ENCODE results near the gene PRMT1. TPM values are rescaled to one million over a fixed set of nuclear protein-coding genes. Genes with fewer than 3 reads are reported as not detected.
A peak's percentile ranks its signal among the peaks of the same experiment; 100 is the strongest.

PRMT1 gene
- total and polyA plus RNA-seq, 9 of the 15 experiments (the other 6 are each of a cell fraction or from before 2014, with no cell fraction given): 13.3 to 464 (median 326) TPM

GRCh38 chr19:49665351-49666119, 11.5 kb upstream of the PRMT1 start, which contains the start of the genes BCL2L12 and IRF3 (continued):
- TF ChIP-seq ARID1B (IDR thresholded peaks at IDR 0.05) (peak; percentile 28; the same call in 1 of the 2 replicates), YY1 (IDR thresholded peaks at IDR 0.05; ENCODE audit: borderline replicate concordance in 1 of 3, control insufficient read depth in 1 of 3, extremely low read depth in 1 of 3, insufficient read depth in 3 of 3, insufficient read length in 1 of 3, insufficient replicate concordance in 2 of 3, low read depth in 1 of 3, low read length in 2 of 3) (peak in 1 of 3 experiments; percentile 14), ATF3 (IDR thresholded peaks at IDR 0.05) (no peak), ATF3 (CRISPR knock-in tag; conservative IDR thresholded peaks at IDR 0.05) (peak; percentile 61; the same call in 1 of the 2 replicates), POLR2G (IDR thresholded peaks at IDR 0.05; ENCODE audit: low read depth, low read length) (peak; percentile 88), ELF2 (CRISPR knock-in tag; IDR thresholded peaks at IDR 0.05) (peak; percentile 65; the same call in 1 of the 2 replicates), ZSCAN32 (CRISPR knock-in tag; IDR thresholded peaks at IDR 0.05) (0 out of 2 replicates have a peak, but pooled peaks have one; percentile 31), GMEB1 (CRISPR knock-in tag; IDR thresholded peaks at IDR 0.05) (peak; percentile 97), MAZ (CRISPR knock-in tag; conservative IDR thresholded peaks at IDR 0.05 in 1 of 2, IDR thresholded peaks at IDR 0.05 in 1 of 2) (0 out of 4 replicates have a peak, but pooled peaks of 1 of the 2 experiments have one; percentile 29), NBN (IDR thresholded peaks at IDR 0.05; ENCODE audit: low read depth) (peak; percentile 54; the same call in 1 of the 2 replicates), ESRRA (IDR thresholded peaks at IDR 0.05; ENCODE audit: borderline replicate concordance, low read depth) (peak; percentile 63; the same call in 1 of the 2 replicates), PHF8 (IDR thresholded peaks at IDR 0.05; ENCODE audit: borderline replicate concordance, low read length) (peak; percentile 78; the same call in 1 of the 2 replicates), EP400 (IDR thresholded peaks at IDR 0.05) (peak; percentile 82), POLR2A (conservative IDR thresholded peaks at IDR 0.05) (peak; percentile 89)
